GM18867 (cell line): ENCODE data around the gene CPNE5.

ENCODE experiments used
- ATAC-seq: cut with Tn5 transposase; IDR thresholded peaks from one replicate; pipeline ENCODE4 v1.9.1; 2021; ENCODE audit warnings: mild to moderate bottlenecking, moderate library complexity; ENCODE audit not compliant: unreplicated experiment

The CPNE5 gene

GRCh38 chr6:36837022-36837339 lies 2.3 kb downstream of the CPNE5 start:
- no peak for ATAC-seq

GRCh38 chr6:36836111-36837021 lies 2.9 kb downstream of the CPNE5 start:
- ATAC-seq, result no peak

DNA sequence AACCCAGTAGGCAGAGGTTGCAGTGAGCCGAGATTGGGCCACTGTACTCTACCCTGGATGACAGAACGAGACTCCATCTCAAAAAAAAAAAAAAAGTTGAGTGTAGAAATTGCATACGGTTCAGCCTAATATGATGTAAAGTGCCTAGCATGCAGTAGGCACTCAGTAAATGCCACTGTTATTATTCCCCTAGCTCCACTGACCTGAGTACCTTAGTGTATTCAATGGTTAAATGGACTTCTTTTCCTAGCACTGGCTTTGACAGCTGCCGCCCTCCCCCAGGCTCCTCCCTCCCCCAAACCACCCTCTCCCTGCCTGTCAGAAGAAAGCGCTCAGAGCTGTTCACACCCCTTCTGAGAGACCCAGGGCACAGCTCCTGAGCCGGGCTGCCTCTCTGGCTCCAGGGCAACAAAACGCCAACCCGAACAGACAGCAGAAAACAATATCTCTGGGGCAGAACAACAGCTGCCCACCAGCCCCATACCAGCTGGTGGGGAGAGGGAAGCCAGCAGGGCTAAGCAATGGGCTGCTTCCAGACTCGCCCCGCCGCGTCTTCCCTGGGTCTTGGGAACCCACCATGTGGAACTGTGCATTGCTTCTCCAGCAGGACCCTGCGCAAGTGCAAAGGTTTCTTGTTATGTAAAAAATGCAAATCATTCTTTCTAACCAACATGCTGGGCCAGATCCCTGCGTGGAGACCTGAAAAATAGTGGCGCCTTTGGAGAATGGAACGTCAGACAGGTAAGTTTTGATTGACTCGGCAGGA lies 4.5 kb downstream of the CPNE5 start:
- ATAC-seq, result no peak

- no peak for ATAC-seq
These were observed 6.0 kb downstream of the CPNE5 start for GRCh38 chr6:36833182-36833789.

- ATAC-seq, result no peak
These were observed 6.9 kb downstream of the CPNE5 start for GRCh38 chr6:36832313-36832712.

- ATAC-seq, result no peak
These were observed 8.7 kb downstream of the CPNE5 start for GRCh38 chr6:36830577-36830976.

DNA sequence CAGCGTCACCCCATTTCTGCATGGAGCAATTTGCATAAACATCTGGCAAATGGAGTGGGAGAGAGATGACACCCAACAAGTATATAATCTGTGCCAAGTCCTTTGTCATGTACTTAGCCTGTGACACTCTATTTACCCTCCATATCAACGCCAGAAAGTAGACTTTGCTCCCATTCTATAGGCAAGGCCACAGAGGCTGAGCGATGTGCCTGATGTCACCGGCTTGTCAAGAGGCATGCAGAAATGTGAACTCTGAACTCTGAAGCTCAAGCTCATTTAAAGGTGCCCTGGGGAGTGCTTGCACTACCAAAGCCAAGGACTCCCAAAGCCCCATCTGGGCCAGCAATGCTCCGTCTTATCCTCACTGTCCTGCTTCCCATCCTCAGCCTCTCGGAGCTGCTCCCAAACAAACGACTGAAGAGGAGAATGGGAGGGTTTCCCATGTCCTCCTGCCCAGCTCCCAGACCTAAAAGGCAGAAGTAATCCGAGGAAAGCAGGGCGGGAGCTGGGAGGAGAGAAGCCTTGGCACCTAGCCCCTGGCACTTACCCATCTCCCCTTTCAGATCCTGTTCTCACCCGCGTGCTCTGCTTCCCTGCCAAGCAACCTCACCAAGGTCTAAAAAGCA lies 9.2 kb downstream of the CPNE5 start:
- ATAC-seq, result no peak

- no peak for ATAC-seq
These were observed 11.8 kb downstream of the CPNE5 start for GRCh38 chr6:36827261-36828079.

DNA sequence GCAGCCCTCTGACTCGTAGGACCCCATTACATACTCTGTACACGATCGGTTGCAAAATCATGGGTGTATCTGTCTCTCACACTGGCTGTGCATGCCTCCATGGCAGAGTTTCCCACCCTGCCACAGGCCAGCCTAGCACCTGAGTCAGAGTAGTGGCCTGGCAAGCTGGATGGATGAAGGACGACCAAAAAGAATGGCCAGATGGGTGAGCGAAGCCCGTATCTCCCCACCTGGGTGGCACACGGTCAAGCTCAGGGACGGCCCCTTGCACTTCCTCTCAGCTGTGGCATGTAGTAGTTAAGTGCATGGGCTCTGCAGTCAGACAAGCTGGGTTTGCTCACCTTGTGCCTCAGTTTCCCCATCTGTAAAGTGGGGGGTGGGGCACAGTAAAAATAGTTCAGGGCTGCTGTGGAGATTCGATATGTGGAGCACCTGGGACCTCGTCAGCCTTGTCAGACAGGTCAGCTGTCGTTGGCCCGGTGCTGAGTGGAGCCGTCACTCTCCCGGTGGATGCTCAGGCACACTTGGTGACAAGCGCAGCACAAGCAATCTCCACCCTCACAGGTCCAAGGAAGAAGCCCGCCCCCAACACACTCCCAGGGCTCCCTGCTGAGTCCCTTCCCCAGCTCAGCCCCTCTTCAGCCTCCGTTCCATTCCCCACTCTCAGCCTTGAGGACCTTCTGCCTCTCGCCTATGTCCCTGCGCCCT lies 12.6 kb downstream of the CPNE5 start:
- no peak for ATAC-seq

GRCh38 chr6:36825994-36826393 lies 13.2 kb downstream of the CPNE5 start:
- ATAC-seq, result no peak

GRCh38 chr6:36825452-36825851 lies 13.8 kb downstream of the CPNE5 start:
- ATAC-seq, result no peak

DNA sequence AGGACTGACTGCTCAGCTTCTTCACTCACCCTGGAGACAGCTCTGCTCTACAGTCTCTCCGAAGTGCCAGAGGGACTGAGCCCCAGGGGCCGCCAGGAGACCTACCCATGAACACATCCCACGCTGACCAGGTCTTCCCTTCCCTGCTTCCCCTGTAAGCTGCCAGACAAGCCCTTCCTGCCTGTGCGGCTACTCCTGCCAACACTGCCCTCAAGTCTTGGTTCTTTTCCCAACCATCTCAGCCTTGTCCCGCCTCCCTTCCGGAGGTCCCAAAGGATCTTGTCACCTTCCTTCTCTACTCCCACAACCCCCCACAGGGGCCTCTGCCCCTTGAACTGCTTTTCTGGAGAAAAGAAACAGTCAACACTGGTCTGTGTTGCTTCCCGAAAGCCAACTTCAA lies 15.0 kb downstream of the CPNE5 start:
- ATAC-seq, result no peak

GRCh38 chr6:36823421-36824096 lies 15.7 kb downstream of the CPNE5 start:
- ATAC-seq, result no peak

GRCh38 chr6:36822506-36823269 lies 16.6 kb downstream of the CPNE5 start:
- ATAC-seq, result no peak

DNA sequence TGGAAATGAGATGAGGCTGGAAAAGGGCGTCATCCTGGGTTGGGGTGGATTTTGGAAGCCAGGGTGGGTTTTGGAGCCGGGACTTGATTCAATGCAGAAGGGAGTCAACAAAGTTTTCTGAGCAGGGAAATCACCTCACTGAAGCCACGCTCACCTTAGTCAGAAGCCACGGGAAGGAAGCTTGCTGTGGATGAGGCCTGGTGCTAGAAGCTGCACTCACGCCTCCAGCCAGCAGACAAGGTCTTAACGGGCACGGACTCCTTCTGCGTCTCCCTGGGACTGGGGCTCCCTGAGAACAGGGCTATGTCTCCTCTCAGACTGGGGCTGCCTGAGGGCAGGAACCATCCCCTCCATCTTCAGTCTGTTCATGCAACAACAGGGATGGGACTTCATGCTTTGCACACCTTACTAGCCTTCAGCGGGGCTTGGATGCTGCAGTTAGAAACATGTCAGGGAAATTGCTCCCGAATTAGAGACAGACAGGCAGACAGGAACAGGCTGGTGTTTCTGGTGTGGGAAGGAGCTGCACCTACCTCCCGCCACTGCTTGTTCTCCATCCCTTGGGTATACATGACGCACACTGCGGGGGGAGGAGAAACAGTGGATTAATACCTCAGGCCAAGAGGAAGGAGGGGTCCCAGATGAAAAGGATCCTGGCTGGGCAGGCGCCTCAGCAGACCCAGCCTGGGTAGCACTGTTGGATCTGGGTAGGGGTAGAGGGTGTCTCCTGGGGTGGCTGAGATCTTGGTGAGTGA lies 17.5 kb downstream of the CPNE5 start:
- no peak for ATAC-seq

DNA sequence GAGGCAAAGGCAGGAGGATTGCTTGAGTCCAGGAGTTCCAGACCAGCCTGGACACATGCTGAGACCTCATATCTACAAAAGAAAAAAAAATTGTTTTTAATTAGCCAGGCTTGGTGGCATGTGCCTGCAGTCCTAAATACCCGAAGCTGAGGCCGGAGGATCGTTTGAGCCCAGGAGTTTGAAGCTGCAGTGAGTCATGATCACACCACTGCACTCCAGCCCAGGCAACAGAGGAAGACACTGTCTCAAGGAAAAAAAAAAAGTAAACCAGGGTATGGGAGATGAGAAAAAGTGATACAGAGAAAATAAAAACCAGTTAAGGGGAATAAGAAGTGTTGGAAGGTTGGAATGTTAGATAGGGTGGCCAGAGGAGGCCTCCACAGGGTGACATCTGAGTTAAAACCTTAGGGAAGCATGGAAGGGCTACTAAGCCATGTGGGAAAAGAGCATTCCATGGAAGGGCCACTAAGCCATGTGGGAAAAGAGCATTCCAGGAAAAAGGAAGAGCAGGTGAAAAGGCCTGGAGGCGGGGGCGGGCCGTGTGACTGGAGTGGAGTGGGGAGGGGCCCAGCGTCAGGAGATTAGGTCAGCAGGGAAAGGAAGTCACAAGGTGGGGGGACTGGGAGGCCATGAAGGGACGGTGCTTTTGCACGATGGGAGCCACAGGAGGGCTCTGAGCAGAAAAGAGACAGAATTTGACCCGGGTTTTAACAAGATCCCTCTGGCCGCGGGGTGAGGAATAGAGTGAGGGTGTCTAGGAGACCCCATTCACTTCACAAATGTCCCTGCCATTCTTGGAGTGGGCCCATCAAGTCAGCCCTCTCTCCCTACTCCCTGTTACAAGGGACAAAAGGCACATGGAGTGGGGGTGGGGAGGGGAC lies 18.3 kb downstream of the CPNE5 start:
- ATAC-seq, result no peak

- no peak for ATAC-seq
These were observed 20.5 kb downstream of the CPNE5 start for GRCh38 chr6:36818756-36819155.
